NCI-H2081 (cell line): ENCODE data around the gene CYP24A1.
"Not testable (repeated sequence)": the region's sequence is repeated elsewhere in the genome, so short reads cannot be mapped to it uniquely, and the experiment has no call there.

Source experiments
- DNase-seq, 2 experiments: peaks; one replicate each; lab custom pipeline; 2025; lab: John Stamatoyannopoulos, UW

CYP24A1 gene

DNA sequence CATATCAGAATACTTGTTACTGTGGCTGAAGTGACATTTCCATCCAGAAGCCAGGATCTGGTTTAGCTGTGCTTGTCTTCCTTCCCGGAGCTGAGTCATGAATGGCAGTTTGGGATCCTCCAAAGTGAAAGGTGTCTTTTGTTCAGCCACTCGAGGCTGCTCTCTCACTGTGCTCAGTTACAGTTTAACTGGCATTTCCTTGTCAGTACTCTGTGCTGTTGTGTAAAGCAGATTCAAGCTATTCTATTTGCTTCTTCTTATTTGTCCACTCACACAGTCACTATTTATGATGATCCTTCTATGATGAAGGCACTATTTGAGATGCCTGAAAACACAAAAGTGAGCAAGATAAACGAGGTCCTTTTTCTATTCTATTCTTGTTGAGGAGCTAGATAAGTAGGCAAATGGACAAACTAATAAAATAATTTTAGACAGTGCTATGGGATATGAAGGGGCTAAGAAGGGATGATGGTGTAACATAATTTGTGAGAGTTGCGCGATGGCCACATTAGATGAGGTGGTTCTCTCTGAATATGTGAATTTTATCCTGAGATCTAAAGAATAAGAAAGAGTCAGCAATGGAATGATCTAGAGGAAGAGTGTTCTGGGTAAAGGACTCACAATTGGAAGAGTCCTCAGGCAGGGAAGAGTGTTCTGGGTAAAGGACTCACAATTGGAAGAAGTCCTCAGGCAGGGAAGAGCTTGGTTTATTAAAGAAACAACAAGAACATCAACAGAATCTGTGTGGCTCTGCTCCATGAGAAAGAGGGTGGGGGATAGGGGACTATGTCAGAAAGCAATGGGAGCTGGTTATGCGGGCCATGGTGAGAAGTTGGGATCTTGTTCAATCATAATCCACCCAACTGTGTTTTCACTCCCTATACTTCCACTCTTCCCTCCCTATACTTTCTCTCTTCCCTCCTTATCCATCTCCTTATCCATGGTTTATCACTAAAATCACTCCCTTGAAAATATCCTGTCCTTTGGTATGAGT is 40.1 kb downstream of the CYP24A1 start:
- DNase-seq: no peak

DNA sequence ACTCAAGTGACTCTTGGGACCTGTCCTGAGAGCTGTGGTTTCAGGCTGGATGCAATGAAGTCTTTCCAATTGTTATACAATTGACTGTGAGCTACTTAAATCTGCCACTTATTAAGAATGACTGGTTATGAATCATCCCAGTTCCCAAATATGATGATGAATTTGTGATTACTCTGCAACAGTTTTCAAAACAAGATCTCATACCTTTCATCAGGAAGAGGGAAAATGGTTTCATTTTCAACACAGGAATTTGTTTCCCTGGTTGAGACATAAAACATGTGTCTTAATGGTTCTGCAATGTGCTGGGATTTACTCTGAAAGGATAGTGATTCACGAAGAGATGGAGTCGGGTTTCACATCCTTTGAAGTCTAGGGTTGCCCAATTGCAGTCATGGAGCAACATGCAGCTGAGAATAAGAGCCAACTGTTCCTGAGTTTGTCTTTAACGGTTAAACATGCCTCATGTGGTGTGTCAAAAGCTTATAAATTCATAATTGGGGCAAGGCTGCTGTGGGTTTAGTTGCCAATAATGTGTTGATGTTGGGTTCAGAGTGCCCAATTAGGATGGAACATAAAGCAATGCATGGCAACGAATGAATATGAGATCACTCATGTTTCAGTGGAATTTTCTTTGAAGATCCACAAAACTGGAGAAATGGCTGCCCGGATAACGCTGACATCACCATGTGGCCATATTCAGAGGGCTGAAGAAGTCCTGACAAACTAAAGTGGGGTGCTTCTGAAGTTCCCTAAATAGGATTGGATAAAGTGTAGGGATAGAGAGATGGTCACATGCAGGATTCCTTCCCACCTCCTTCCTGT is 41.0 kb downstream of the CYP24A1 start:
- no peak for DNase-seq

DNA sequence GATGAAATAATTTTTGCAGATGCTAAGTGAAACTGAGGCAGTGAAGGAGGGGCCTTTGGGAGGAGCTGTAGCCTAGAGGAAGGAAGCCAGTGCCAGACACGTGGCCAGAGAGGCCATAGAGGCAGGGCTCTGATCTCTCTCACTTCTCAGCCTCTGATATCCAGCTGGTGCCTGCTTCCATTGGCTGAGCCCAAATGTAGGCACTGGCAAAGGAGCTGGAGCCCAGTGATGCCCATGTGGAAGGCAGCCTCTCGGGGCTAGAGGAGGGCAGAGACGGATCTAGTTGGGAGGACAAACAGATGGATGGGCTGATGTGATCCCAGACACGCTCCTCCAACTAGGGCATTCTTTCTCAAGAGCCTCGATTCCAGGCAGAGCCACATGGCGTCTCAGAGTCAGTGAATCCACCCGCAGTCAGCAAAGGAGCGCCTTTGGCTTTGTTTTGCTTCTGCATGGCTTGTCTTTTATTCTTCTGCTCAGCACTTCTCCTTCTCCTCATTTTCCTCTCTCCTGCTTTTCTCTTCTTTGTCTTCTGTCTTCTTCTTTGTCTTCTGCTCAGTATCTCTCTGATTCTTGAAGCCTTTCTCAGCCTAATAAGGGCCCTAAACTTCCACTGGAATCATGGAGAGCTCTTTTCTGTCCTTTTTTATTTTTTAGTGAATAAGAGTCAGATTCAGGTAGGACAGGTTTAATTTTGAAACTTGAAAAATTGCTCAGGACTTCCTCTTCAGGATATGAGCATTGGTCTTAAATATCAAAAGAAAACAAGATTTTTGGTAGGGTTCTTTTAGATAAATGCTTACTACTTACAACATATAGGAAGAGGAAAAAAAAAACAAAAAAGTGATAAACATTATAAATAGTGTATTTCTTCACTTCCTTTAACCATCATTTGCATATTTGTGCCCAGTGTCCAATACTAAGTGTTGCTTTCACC is 41.8 kb downstream of the CYP24A1 start:
- no peak for DNase-seq

DNA sequence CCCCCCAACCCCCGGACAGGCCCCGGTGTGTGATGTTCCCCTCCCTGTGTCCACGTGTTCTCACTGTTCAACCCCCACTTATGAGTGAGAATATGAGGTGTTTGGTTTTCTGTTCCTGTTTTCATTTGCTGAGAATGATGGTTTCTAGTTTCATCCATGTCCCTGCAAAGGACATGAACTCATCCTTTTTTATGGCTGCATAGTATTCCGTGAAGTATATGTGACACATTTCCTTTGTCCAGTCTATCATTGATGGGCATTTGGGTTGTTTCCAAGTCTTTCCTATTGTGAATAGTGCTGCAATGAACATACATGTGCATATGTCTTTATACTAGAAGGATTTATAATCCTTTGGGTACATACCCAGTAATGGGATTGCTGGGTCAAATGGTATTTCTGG is 42.7 kb downstream of the CYP24A1 start:
- not testable (repeated sequence) for DNase-seq

DNA sequence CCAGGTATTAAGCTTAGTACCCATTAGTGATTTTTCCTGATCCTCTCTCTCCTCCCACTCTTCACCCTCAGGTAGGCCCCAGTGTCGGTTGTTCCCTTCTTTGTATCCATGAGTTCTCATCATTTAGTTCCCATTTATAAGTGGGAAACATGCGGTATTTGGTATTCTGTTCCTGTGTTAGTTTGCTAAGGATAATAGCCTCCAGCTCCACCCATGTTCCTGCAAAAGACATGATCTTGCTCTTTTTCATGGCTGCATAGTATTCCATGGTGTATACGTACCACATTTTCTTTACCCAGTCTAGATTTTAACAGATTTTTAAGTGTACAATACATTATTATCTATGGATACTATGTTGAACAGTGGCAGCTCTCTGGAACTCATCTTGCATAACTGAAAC is 44.4 kb downstream of the CYP24A1 start:
- DNase-seq: no peak

DNA sequence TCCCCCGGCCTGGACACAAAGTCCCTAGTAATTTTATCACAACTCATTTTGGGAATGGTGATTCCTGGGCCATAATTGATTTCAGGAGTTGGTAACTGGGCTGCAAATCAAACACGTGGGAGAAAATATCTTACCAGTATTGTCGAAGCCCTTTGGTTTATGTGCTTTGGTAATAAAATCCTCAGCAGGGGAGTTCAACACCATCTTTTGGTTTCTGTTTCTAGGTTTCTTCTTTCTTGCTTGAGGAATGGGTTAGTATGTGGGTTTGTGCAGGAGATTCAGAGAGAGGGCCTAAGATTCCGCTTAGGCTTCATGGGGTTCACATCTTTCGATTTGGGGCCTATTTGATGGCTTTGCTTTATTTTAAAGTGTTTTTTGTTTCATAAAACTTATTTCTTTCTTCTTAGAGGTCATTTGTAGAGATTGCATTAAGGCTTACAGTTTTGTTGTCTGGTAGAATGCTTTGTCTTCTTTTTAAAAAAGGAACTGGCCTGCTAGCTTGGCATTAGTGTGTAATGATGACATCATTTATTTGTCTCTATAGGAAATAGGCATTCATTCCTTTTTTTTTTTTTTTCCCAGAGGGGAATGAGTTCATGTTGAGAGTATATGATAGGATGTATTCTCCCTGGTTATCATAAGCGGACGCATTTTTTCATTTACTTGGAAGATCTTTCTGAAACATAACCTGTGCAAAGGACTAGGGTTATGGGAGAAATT is 45.8 kb downstream of the CYP24A1 start:
- no peak for DNase-seq

DNA sequence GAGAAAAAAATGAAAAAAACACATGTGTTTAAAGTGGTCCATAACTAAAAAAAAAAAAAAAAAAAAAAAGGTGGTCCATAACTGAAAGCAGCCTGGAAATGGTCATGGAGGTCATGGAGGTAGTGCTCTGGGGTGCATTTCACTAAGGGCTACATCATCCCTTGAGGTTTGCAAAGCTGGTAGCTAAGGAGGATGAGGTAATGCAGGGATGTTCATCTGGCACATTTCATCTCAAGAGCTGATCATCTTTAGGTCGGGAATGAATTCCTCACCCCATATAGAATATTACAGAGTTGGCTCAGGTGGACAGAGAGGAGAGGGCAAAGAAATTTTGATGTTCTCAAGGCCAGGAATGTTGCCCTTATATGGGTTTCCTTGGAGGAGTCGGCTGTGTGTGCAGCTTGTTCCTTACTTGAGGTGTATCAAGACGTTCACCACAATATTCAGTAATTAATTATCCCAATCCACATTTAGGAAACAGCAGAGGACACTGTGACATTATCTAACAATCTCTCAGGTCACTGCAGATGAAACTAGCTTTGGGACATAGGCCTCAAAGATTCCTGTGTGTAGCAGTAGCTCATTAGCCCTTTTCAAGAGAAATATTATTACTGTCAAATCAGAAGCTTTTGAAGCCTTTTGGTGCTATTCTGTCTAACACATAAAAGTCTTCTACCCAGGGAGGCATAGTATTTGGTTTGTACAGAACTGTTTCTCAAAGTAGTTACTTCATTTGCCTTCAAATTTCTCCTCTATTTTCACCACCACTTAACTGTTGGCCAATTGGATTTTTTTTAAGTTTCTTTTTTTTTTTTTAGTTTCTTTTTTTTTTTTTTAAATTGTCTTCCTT is 46.8 kb downstream of the CYP24A1 start:
- no peak for DNase-seq

DNA sequence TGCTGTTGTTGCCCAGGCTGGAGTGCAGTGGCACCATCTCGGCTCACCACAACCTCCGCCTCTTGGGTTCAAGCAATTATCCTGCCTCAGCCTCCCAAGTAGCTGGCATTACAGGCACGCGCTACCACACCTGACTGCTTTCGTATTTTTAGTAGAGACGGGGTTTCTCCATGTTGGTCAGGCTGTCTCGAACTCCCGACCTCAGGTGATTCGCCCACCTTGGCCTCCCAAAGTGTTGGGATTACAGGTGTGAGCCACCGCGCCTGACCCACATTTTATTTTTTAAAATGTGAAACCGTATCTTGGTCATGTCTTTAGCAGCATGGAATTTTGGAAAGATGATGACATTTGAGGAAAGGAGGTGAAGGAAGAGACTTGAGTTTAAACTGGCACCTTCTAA is 47.5 kb downstream of the CYP24A1 start:
- DNase-seq: not testable (repeated sequence)

DNA sequence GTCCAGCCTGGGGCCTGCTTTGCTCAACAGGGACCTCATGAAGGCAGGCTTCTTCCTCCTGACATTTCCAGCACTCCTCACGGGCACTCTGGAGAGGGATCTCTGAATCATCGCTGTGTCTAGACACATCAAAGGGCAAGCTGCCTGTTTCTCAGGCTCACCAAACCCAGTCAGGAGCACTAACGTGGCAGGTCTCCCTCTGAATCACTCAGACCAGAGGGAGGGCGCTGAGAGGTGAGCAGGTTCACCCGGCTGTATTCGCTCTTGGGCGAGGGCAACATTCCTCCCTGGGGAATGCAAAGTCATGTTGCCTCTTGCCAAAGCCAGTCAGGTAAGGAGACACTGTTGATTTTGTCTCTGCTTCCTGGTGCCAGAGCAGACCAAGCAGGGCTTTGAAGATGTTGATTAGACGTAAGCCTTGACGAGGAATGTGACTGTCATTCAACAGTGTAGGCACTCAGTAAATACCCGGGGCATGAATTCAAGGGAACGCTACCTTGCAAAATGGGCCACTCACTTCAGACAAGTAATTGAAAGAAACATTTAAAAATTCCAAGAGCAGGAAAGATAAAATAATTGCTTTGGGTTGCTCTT is 50.1 kb downstream of the CYP24A1 start:
- DNase-seq: no peak

DNA sequence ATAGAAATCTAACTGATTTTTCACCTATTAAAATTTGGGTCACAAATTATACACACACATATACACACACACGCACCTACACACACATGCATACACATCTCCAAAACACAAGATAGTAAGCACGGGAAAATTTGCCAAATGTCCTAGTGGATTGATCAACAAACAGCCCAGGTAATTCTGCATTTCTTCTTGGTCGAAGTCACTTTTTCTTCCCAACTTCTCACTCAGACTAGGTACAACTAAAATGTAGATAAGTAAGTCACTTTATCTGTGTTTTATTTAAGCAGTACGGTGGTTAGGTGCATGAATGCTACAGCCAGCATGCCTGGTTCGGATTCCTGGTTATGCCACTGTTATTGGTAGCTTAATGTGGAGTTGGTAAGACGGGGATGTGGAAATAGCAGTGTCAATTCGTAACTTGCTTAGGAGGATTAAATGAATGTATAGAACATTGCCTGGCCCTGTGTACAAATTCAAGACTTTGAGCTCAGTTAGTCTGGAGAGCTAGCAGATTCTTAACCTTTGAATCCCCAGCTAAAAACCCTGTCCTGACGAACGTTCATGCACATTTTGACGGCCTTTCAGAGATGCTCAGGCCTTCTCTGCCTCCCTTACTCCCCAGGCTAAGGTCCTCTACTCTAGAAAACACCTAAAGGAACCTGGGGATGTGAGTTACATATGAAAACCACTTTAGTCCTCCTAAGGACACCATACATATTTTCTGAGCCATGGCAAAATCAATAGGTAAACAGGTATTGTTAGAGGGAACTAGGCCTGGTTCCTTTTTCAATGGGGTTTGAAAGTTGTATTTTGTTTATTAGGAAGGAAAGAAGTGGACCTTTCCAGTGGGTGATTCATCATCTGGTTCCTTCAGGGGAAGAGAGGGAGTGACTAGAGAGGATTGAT is 50.9 kb downstream of the CYP24A1 start:
- DNase-seq: no peak

DNA sequence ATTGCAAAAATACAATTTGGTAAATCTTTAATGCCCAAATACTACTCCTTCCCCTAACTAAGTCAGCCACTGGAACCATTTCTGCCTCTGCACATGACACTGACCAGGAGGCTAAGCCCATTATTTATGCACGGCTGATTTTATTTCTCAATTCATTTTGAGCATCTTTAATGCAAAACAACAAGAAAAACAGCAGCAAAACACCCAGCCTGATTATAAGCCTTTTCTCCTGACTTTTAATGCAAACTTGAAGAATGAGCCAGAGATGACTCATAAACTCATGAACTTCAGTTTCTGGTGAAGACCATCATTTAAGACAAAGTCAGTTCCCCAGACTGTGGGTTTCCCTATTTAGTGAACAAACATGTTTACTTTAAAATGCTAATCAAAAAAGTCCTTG is 51.6 kb downstream of the CYP24A1 start:
- DNase-seq: no peak

DNA sequence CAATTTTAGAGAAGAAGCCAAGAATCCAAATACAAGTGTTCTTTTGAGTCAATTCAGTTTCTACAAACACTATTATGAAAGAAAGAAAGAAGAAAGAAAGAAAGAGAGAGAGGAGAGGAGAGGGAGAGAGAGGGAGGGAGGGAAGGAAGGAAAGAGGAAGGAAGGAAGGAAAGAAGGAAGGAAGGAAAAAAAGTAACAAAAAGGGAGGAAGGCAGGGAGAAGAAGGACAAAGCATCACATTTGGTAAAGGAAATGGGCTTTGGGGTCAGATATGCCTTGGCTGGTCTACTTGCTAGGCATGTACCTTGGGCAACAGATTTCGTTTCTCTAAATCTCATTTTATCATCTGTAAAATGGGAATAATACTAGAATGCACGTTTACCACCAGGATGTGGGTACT is 54.0 kb downstream of the CYP24A1 start:
- DNase-seq: no peak

DNA sequence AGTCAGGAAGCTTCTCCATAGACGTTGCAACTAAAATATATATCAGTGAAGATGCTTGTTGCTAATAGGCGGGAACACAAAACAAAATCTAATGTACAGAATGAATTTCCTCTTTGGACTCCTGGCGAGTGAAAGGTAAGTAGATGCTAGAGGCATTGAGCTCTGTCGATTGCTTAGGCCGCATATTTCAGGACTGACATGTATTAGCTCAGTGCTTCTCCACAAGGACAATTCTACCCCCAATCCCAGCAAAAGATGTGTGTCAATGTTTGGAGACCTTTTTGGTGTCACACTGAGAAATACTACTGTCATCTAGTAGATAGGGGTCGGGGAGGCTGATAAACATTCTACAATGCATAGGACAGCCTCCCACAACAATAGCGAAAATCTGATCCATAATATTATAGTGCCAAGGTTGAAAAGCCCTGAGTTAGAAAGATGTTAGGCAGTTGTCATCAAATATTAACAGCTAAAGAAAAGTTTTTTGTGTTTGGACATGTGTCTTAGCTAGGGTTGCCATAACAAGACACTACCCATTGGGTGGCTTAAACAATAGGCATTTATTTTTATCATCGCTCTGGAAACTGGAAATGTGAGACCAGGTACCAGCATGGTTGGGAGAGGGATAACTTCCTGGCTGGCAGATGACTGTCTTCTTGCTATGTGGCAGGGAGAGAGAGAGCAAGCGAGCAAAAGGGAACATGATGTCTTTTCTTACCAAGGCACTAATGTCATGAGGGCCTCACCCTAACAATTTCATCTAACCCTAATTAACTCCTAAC is 55.4 kb downstream of the CYP24A1 start:
- no peak for DNase-seq

DNA sequence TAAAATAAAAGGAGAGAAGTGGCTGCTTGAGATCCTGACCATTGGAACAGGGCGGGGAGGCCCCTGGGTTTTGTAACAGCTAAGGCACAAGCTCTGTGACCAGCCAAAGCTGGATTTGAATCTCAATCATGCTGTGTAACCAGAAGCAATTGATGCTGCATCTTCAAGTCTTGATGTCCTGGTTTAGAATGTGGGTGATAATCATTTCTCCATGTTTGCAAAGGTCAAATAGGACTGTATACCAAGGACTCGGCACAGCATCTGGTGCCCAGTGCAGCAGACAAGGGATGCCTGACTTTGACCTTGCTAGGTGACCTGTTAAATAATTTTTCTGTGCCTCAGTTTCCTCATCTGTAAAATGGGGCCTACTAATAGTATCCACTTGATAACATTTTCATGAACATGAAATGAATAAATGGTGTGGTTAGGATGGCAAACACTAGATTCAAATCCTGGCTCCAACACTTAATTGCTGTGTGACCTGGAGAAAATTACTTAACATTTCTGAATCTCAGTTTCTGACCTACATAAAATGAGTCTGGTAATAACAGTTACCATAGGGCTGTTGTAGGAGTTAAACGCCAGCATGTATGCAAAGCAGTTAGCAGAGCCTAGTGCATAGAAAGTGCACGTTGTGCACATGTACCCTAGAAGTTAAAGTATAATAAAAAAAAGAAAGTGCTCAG is 57.1 kb downstream of the CYP24A1 start:
- DNase-seq: no peak

DNA sequence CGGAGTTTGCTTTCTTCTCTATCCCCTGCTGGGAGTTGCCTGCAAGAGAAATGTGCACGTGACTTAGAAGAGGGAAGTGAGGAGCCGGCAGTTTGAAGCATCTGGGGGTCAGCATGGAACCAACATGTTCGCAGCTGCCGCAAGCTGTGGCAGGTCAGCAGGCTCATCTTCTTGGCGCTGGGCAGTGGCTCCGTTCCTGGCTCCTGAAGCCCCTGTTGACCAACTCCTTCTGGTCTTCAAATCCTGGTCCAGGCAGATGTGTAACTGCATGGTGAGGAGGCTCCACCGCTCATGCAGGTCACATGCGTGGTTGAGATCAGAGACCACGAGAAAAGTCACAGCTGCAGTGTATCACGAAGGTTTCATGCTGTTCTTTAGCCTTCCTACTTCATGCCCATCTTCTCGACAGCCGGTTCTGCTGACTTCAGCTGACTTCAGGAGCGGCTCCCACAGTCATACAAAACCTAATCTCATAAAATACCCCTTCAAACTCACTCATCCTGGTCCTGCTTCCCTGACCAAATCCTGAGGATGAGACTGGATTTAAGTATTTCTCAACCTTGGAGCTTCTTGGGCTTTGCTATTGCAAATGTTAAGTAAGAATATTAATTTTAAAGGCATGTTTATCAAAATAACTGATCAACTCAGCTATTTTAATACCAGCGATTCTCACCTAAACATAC is 58.5 kb downstream of the CYP24A1 start:
- no peak for DNase-seq

DNA sequence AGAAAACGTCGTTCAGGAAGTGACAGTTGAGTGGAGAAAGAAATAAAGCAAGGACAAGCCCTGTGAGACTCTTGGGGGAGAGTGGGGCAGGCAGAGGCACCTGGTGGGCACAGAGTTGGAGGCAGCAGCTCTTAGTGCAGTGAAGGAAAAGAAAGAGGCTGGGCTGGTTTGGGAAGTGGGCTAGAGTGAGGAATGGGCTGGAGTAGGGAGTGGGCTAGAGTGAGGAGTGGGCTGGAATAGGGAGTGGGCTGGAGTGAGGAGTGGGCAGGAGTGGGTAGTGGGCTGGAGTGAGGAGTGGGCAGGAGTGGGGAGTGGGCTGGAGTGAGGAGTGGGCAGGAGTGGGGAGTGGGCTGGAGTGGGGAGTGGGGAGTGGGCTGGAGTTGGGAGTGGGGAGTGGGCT is 59.7 kb downstream of the CYP24A1 start:
- DNase-seq: no peak

DNA sequence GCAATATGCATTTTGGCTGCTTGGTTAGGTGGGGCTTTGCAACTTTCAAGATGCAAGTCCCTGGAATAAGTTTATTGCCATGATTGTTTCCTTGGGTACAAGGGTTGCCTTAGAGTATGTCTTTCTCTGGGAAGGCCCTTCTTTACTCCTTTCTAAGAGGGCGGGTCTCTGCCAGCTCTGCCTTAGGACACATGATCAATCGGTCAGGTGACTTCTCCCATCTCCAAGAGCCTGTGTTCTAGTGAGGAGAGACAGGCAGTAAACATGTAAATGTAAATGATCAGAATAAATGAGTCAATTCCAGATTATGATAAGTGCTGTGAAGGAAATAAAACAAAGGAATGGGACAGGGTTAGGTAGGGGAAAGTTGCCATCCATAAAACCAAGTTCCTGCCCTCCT is 60.2 kb downstream of the CYP24A1 start:
- no peak for DNase-seq
